ENCODE results near the gene CHGA.

The CHGA gene

GRCh38 chr14:92916201-92916600 is 6.7 kb upstream of the CHGA start:
- ATAC-seq (replicated peaks): no peak
- H3K4me1 Mint-ChIP-seq (ENCODE audit: low read depth in 2 of 2): no peaks in the 10 kb centered on the region
- H3K9me3 Mint-ChIP-seq: no peaks in the 10 kb centered on the region
- H3K27ac Mint-ChIP-seq: no peak overlapping the region
- DNase-seq: no peak
- H3K4me3 Mint-ChIP-seq: no peak overlapping the region
- peaks cover under 1% of the 10 kb centered on the region for H3K36me3 Mint-ChIP-seq (ENCODE audit: insufficient read depth)
- H3K27me3 Mint-ChIP-seq: peaks cover 17 to 44% of the 10 kb centered on the region in 2 donors

- no peak for ATAC-seq (replicated peaks)
- H3K27ac Mint-ChIP-seq: peak overlapping the region in 1 of 2 donors; percentile 67
- H3K36me3 Mint-ChIP-seq (ENCODE audit: insufficient read depth): peaks cover 3% of the 10 kb centered on the region
- no peak for DNase-seq
- peaks cover 24 to 55% of the 10 kb centered on the region in 2 donors for H3K27me3 Mint-ChIP-seq
- no peaks in the 10 kb centered on the region for H3K9me3 Mint-ChIP-seq
- no peak overlapping the region for H3K4me3 Mint-ChIP-seq
- peaks cover 0 to under 1% of the 10 kb centered on the region in 2 donors for H3K4me1 Mint-ChIP-seq (ENCODE audit: low read depth in 2 of 2)
These were observed 5.7 kb upstream of the CHGA start for GRCh38 chr14:92917041-92917940.

- H3K36me3 Mint-ChIP-seq (ENCODE audit: insufficient read depth): peaks cover 3% of the 10 kb centered on the region
- H3K4me3 Mint-ChIP-seq: no peak overlapping the region
- H3K27ac Mint-ChIP-seq: no peak overlapping the region
- peaks cover 24 to 61% of the 10 kb centered on the region in 2 donors for H3K27me3 Mint-ChIP-seq
- ATAC-seq (replicated peaks) (no peak), DNase-seq (no peak)
- peaks cover 1 to 4% of the 10 kb centered on the region in 2 donors for H3K4me1 Mint-ChIP-seq (ENCODE audit: low read depth in 2 of 2)
- H3K9me3 Mint-ChIP-seq: peaks cover 0 to 3% of the 10 kb centered on the region in 2 donors
These were observed 5.0 kb upstream of the CHGA start for GRCh38 chr14:92917956-92918355.

- H3K27me3 Mint-ChIP-seq: peaks cover 29 to 75% of the 10 kb centered on the region in 2 donors
- peaks cover 5 to 7% of the 10 kb centered on the region in 2 donors for H3K4me1 Mint-ChIP-seq (ENCODE audit: low read depth in 2 of 2)
- no peak for DNase-seq
- H3K4me3 Mint-ChIP-seq: no peak overlapping the region
- H3K36me3 Mint-ChIP-seq (ENCODE audit: insufficient read depth): peaks cover 3% of the 10 kb centered on the region
- peaks cover 0 to 3% of the 10 kb centered on the region in 2 donors for H3K9me3 Mint-ChIP-seq
- no peak overlapping the region for H3K27ac Mint-ChIP-seq
- no peak for ATAC-seq (replicated peaks)
These were observed 2.9 kb upstream of the CHGA start for GRCh38 chr14:92920001-92920400.

- H3K4me1 Mint-ChIP-seq (ENCODE audit: low read depth in 2 of 2): peaks cover 5 to 7% of the 10 kb centered on the region in 2 donors
- ATAC-seq (replicated peaks) (no peak), DNase-seq (no peak)
- no peak overlapping the region for H3K4me3 Mint-ChIP-seq
- H3K36me3 Mint-ChIP-seq (ENCODE audit: insufficient read depth): peaks cover 3% of the 10 kb centered on the region
- H3K27me3 Mint-ChIP-seq: peaks cover 31 to 79% of the 10 kb centered on the region in 2 donors
- H3K9me3 Mint-ChIP-seq: peaks cover 0 to 3% of the 10 kb centered on the region in 2 donors
- no peak overlapping the region for H3K27ac Mint-ChIP-seq
These were observed 705 bp upstream of the CHGA start for GRCh38 chr14:92922155-92922735.

GRCh38 chr14:92923744-92924103 is 774 bp downstream of the CHGA start:
- ATAC-seq (replicated peaks) (no peak), DNase-seq (no peak)
- H3K4me3 Mint-ChIP-seq: no peak overlapping the region
- peaks cover 0 to 3% of the 10 kb centered on the region in 2 donors for H3K9me3 Mint-ChIP-seq
- peaks cover 5 to 7% of the 10 kb centered on the region in 2 donors for H3K4me1 Mint-ChIP-seq (ENCODE audit: low read depth in 2 of 2)
- H3K27ac Mint-ChIP-seq: no peak overlapping the region
- H3K27me3 Mint-ChIP-seq: peaks cover 24 to 65% of the 10 kb centered on the region in 2 donors
- peaks cover 3% of the 10 kb centered on the region for H3K36me3 Mint-ChIP-seq (ENCODE audit: insufficient read depth)

- H3K4me3 Mint-ChIP-seq: no peak overlapping the region
- H3K9me3 Mint-ChIP-seq: peaks cover 0 to 3% of the 10 kb centered on the region in 2 donors
- ATAC-seq (replicated peaks) (no peak), DNase-seq (no peak)
- H3K27ac Mint-ChIP-seq: no peak overlapping the region
- H3K27me3 Mint-ChIP-seq: peaks cover 24 to 59% of the 10 kb centered on the region in 2 donors
- peaks cover 5 to 7% of the 10 kb centered on the region in 2 donors for H3K4me1 Mint-ChIP-seq (ENCODE audit: low read depth in 2 of 2)
- H3K36me3 Mint-ChIP-seq (ENCODE audit: insufficient read depth): peaks cover 3% of the 10 kb centered on the region
These were observed 1.3 kb downstream of the CHGA start for GRCh38 chr14:92924247-92924646.

- H3K36me3 Mint-ChIP-seq (ENCODE audit: insufficient read depth): peaks cover 3% of the 10 kb centered on the region
- H3K4me3 Mint-ChIP-seq: no peak overlapping the region
- H3K4me1 Mint-ChIP-seq (ENCODE audit: low read depth in 2 of 2): peaks cover 5 to 7% of the 10 kb centered on the region in 2 donors
- peaks cover 0 to 3% of the 10 kb centered on the region in 2 donors for H3K9me3 Mint-ChIP-seq
- DNase-seq: no peak
- H3K27me3 Mint-ChIP-seq: peaks cover 24 to 57% of the 10 kb centered on the region in 2 donors
- ATAC-seq (replicated peaks): no peak
- H3K27ac Mint-ChIP-seq: peak overlapping the region in 1 of 2 donors; percentile 55
These were observed 2.5 kb downstream of the CHGA start for GRCh38 chr14:92925446-92925845.

GRCh38 chr14:92926180-92926845 is 3.4 kb downstream of the CHGA start:
- H3K4me1 Mint-ChIP-seq (ENCODE audit: low read depth in 2 of 2): peaks cover 5 to 7% of the 10 kb centered on the region in 2 donors
- peaks cover 19 to 50% of the 10 kb centered on the region in 2 donors for H3K27me3 Mint-ChIP-seq
- ATAC-seq (replicated peaks) (no peak), DNase-seq (no peak)
- peaks cover under 1% of the 10 kb centered on the region for H3K36me3 Mint-ChIP-seq (ENCODE audit: insufficient read depth)
- no peak overlapping the region for H3K4me3 Mint-ChIP-seq
- H3K9me3 Mint-ChIP-seq: peaks cover 0 to 3% of the 10 kb centered on the region in 2 donors
- no peak overlapping the region for H3K27ac Mint-ChIP-seq

- Mint-ChIP-seq H3K4me1 (ENCODE audit: low read depth in 2 of 2) (peaks cover 5 to 7% of the 10 kb centered on the region in 2 donors), H3K36me3 (ENCODE audit: insufficient read depth) (no peaks in the 10 kb centered on the region), H3K27me3 (peaks cover 13 to 44% of the 10 kb centered on the region in 2 donors), H3K27ac (no peak overlapping the region), H3K9me3 (peaks cover 0 to 3% of the 10 kb centered on the region in 2 donors), H3K4me3 (no peak overlapping the region)
- ATAC-seq (replicated peaks) (no peak), DNase-seq (no peak)
These were observed 4.0 kb downstream of the CHGA start for GRCh38 chr14:92926931-92927330.

DNA sequence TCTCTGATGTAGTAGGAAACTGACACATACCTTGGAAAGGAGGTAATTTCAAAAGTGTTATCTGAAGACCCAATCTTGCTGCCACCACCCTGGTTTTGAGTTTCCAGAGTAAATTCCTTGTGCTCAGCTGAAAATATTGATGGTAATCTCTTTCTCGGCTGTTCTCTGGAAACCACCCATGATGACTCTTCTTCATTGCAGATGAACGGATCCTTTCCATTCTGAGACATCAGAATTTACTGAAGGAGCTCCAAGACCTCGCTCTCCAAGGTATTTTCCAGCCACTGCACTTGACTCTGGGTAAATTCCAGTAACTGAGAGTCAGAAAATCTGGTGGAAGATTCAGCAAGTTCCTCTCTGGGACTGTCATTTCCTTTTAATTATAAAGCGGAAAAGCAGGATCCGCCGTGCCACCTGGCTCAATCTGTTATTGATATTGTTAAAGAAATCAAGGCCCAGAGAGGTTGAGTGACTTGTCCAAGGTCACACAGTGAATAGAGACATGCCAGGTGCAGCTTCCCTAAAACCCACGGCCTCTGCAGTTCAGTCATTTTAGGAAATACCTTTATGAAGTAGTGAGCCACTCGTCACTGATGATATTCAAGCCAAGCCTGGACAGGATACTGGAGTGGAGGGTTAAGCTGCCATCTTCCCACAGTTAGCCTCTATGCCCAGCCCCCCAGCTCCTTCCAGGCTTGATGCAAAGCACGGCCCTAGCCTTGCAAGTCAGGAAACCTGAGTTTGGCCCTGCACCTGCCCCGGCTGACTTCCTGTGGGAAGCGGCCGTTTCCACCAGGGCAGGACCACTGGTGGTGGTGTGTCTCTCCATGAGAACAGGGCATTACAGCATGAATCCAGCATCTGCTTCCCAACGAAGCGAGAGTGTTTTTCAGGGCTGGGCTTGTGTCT is 4.7 kb downstream of the CHGA start:
- DNase-seq (no peak), ATAC-seq (replicated peaks) (no peak)
- Mint-ChIP-seq H3K36me3 (ENCODE audit: insufficient read depth) (no peaks in the 10 kb centered on the region), H3K4me1 (ENCODE audit: low read depth in 2 of 2) (peaks cover 3 to 5% of the 10 kb centered on the region in 2 donors), H3K27me3 (peaks cover 12 to 37% of the 10 kb centered on the region in 2 donors), H3K27ac (no peak overlapping the region), H3K4me3 (no peak overlapping the region), H3K9me3 (peaks cover 0 to under 1% of the 10 kb centered on the region in 2 donors)

DNA sequence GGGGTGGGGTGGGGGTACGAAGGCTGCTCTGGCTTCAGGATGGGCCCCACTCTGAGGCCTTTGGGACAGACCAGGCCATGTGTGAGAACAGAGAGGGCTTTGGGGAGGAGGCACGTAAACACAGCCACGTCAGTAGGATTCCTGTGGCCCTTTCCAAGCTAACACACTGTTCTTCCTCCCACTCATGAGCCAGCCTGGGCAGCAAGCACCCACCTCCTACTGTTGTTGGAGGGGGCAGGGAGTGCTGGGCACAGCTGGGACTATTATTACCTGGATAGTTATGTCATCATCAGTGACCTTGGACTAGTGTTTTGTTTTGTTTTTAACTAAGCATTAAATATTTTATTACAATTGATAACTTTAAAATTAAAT is 5.3 kb downstream of the CHGA start:
- Mint-ChIP-seq H3K27ac (no peak overlapping the region), H3K36me3 (ENCODE audit: insufficient read depth) (no peaks in the 10 kb centered on the region), H3K4me1 (ENCODE audit: low read depth in 2 of 2) (peaks cover 3 to 4% of the 10 kb centered on the region in 2 donors), H3K9me3 (no peaks in the 10 kb centered on the region), H3K4me3 (no peak overlapping the region), H3K27me3 (peaks cover 12 to 34% of the 10 kb centered on the region in 2 donors)
- DNase-seq: no peak
- ATAC-seq (replicated peaks): no peak

All from effector memory CD8-positive, alpha-beta T cell (primary cell).